Activated naive CD8-positive, alpha-beta T cell treated with anti-CD3 and anti-CD28 coated beads, Interleukin-2, amount 50 U/mL, for 24 hours (primary cell): ENCODE measurements around the gene TUBA3C.
"Not testable (repeated sequence)": the region's sequence is repeated elsewhere in the genome, so short reads cannot be mapped to it uniquely, and the experiment has no call there.

Source experiments
- ATAC-seq: fragments of 150-1000 bp; cut with Tn5 transposase; one replicate; pipeline ENCODE4 v1.10.0; 2021
- DNase-seq: peaks from one replicate; pipeline ENCODE4 v3.0.0; 2021
- H3K27ac Mint-ChIP-seq: one replicate; pipeline ENCODE4 v1.8.0; 2021; ENCODE audit warnings: mild to moderate bottlenecking, mixed read lengths
- H3K27me3 Mint-ChIP-seq: one replicate; pipeline ENCODE4 v1.8.0; 2021; ENCODE audit warnings: mixed read lengths
- H3K36me3 Mint-ChIP-seq: one replicate; pipeline ENCODE4 v1.8.0; 2021; ENCODE audit warnings: low read depth, mixed read lengths
- H3K4me1 Mint-ChIP-seq: one replicate; pipeline ENCODE4 v1.8.0; 2021; ENCODE audit warnings: mixed read lengths
- H3K4me3 Mint-ChIP-seq: one replicate; pipeline ENCODE4 v1.8.0; 2021; ENCODE audit warnings: mild to moderate bottlenecking, moderate library complexity, mixed read lengths
- H3K9me3 Mint-ChIP-seq: one replicate; pipeline ENCODE4 v1.8.0; 2021; ENCODE audit warnings: mixed read lengths

Gene TUBA3C

DNA sequence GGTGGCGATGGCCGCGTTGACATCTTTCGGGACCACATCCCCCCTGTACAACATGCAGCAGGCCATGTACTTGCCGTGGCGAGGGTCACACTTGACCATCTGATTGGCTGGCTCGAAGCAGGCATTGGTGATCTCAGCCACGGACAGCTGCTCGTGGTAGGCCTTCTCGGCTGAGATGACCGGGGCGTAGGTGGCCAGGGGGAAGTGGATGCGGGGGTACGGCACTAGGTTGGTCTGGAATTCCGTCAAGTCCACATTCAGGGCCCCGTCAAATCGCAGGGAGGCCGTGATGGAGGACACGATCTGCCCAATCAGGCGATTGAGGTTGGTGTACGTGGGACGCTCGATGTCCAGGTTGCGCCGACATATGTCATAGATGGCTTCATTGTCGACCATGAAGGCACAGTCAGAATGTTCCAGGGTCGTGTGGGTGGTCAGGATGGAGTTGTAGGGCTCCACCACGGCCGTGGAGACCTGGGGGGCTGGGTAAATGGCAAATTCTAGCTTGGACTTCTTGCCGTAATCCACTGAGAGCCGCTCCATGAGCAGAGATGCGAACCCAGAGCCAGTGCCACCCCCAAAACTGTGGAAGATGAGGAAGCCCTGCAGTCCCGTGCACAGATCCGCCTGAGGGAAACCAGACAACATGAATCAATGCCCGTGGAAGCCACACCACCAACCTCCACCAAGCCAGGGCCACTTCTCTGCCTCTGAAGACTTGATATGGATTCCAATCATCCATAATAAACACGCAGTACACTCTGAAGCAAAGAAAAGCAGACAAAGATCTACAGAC lies 4.4 kb downstream of the TUBA3C start:
- H3K9me3 Mint-ChIP-seq, H3K36me3 Mint-ChIP-seq, H3K27me3 Mint-ChIP-seq, H3K27ac Mint-ChIP-seq, H3K4me1 Mint-ChIP-seq, H3K4me3 Mint-ChIP-seq, DNase-seq, ATAC-seq: not testable (repeated sequence)

DNA sequence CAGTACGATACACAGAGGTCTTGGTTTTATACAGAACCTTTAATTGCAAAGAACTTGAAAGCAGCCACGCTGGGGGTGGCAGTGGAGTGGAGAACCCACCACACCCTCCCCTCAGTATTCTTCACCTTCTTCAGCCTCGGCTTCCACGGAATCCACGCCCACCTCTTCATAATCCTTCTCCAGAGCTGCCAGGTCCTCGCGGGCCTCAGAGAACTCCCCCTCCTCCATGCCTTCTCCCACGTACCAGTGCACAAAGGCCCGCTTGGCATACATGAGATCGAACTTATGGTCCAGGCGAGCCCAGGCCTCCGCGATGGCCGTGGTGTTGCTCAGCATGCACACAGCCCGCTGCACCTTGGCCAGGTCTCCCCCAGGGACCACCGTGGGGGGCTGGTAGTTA lies 7.9 kb downstream of the TUBA3C start:
- no peak overlapping the region for H3K4me3 Mint-ChIP-seq
- peaks cover 4% of the 10 kb centered on the region for H3K9me3 Mint-ChIP-seq
- ATAC-seq: no peak
- no peak for DNase-seq
- no peaks in the 10 kb centered on the region for H3K36me3 Mint-ChIP-seq
- H3K4me1 Mint-ChIP-seq: no peaks in the 10 kb centered on the region
- no peak overlapping the region for H3K27ac Mint-ChIP-seq
- H3K27me3 Mint-ChIP-seq: no peaks in the 10 kb centered on the region

DNA sequence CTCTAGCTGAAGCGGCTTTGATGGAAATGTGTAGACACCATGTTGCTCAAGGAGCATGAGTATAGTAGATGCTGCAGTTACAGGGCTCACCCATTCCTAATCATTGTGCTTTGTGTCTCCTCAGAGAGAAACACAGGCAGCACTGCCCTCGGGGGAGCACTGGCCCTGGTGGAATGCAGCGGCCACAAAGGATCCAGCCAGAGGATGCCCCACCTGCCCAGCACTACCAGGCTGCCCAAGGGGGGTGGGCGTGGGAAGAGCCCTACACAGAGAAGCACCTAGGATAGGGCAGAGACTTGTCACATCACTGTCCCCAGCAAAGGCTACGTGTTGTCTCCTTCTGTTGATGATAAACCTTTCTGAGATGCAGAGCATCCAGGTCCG lies 9.0 kb downstream of the TUBA3C start:
- ATAC-seq (no peak), DNase-seq (no peak)
- H3K27me3 Mint-ChIP-seq: no peaks in the 10 kb centered on the region
- no peaks in the 10 kb centered on the region for H3K36me3 Mint-ChIP-seq
- no peak overlapping the region for H3K4me3 Mint-ChIP-seq
- no peaks in the 10 kb centered on the region for H3K9me3 Mint-ChIP-seq
- no peak overlapping the region for H3K27ac Mint-ChIP-seq
- H3K4me1 Mint-ChIP-seq: no peaks in the 10 kb centered on the region

DNA sequence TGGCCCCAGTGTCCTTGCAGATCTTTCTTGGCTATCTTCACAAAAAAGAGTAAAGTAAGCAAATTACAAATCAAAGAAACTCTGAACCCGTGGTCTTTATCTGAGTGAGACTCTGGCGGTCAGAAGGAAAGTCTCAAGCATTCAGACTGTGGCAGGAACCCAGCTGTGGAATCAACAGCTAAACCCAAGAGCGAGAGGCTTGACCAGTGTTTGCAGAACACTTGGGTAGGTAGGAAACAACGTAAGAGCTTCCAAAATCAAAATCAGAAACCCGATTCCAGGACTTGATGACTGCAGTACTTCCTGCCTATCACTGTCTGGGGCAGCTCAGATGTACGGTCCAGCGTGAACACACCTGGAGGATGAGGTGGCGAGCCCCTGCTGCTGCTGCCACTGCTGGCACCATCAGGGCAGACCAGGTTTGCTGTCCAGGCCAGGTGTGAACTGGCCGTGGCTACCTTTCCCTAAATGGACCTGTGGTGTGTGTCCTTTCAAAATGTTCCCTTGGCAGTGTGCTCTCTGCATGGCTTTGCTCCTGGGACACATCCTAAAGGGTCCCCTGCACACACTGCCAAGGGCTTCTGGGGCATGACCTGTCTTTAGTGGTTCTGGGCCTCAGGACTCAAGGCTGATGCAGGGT lies 9.5 kb downstream of the TUBA3C start:
- Mint-ChIP-seq H3K9me3 (no peaks in the 10 kb centered on the region), H3K4me1 (no peaks in the 10 kb centered on the region), H3K27me3 (no peaks in the 10 kb centered on the region), H3K36me3 (no peaks in the 10 kb centered on the region), H3K27ac (no peak overlapping the region), H3K4me3 (no peak overlapping the region)
- DNase-seq (no peak), ATAC-seq (no peak)

DNA sequence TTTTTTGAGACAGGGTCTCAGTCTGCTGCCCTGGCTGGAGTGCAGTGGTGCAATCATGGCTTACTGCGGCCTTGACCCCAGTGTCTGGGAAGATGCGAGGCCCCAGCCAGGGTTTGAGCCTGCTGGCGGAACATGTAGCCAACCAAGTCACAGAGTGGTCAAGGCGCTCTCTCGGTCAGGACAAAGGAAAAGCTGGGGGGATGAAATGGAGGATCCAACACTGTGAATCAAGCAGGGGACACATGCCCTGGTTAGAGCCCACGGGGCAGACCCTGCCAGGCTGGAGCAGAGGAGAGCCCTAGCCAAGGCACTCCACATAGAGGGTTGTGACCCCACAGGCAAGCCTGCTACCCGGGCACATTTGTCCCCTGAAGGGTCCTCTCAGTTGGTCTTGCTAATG lies 10.1 kb downstream of the TUBA3C start:
- Mint-ChIP-seq H3K36me3 (no peaks in the 10 kb centered on the region), H3K4me3 (no peak overlapping the region), H3K9me3 (no peaks in the 10 kb centered on the region), H3K27ac (no peak overlapping the region), H3K4me1 (no peaks in the 10 kb centered on the region), H3K27me3 (no peaks in the 10 kb centered on the region)
- ATAC-seq: no peak
- DNase-seq: no peak

DNA sequence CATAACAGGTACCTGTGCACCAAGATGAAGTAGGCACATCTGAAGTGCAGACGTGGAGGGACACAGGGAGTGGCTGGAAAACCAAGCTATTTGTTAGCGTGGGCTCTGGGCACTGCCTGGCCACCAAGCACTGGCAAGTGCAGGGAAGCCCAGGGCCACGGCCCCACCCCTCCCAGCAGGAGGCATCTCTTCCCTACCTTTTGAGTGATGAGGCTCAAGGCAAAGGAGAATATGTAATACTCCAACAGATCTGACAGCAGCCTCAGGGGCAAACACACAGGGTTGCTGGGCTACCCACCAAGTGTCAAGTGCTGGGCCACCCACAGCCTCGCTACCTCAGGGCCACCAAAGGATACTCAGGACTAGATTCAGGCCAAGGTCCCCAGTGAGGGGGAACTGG lies 11.6 kb downstream of the TUBA3C start:
- ATAC-seq: no peak
- no peak overlapping the region for H3K4me3 Mint-ChIP-seq
- H3K27me3 Mint-ChIP-seq: no peaks in the 10 kb centered on the region
- no peak overlapping the region for H3K27ac Mint-ChIP-seq
- DNase-seq: no peak
- no peaks in the 10 kb centered on the region for H3K9me3 Mint-ChIP-seq
- H3K4me1 Mint-ChIP-seq: no peaks in the 10 kb centered on the region
- H3K36me3 Mint-ChIP-seq: no peaks in the 10 kb centered on the region

DNA sequence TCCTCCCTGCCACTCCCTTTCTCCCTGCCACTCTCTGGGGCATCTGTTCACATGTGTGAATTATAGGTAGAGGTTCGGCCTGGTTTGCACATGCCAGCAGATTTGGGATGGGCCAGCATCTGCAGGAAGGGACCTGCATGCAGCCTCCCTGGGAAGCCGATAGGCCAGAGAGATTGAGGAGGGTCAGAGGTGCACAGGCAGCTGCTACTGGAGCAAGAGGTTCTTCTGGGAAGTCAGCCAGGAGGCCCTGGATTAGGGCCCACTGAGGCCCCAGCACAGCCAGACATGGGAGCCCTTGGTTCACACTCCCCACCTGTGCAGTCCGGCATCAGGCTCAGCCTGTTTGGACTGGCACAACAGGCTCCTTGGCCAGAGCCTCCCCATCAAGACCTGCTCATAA lies 12.1 kb downstream of the TUBA3C start:
- Mint-ChIP-seq H3K27ac (no peak overlapping the region), H3K9me3 (no peaks in the 10 kb centered on the region), H3K4me1 (no peaks in the 10 kb centered on the region), H3K27me3 (no peaks in the 10 kb centered on the region), H3K4me3 (no peak overlapping the region), H3K36me3 (no peaks in the 10 kb centered on the region)
- ATAC-seq (no peak), DNase-seq (no peak)

DNA sequence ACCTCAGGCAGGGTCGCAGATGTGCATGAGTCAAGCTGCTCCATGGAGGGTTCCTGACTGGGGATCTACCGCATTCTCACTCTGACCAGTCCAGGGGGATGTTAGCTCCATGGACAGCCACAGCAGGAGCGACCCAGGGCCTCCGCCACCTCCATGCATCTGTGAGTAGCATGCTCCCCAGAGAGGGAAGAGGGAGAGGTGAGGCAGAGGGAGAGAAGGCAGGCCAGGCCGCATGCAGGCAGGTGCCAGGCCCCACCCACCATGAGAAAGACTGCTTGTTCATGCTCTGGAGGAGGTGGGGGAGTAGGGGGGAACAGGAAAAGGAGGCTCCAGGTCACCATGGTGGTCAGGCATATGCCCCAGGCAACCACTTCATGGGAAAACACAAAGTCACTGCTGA lies 20.3 kb downstream of the TUBA3C start:
- Mint-ChIP-seq H3K9me3 (peaks cover 8% of the 10 kb centered on the region), H3K27ac (no peak overlapping the region)

DNA sequence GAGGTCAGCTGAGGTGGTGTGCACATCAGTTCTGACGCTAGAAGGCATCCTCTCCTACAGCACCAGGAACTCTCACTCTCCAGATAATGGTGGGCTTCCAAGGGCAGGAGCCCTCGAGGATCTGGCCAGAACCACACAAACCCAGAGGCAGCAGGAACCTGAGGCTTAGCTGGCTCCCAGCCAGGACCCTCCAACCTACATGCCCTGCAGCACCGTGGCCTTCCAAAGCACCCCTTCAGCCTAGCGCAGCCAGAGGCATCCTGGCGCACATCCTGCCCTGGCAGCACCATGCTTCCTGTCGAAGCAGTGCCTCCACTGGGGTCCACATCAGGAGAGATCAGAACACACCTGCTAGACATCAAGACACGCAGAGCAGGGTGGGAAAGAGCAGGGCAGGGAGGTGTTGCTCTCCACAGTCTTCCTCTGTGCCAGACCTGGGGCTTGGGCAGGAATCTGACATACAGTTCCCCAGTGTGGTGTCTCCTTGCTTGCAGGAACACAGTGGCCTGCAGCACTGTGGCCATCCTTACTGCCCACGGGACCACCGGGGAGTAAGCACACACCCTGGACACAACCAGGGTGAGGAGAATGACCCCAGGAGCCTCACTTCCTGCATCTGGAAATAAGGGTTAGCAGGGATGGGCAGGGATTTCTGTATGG lies 21.7 kb downstream of the TUBA3C start:
- H3K27me3 Mint-ChIP-seq: no peaks in the 10 kb centered on the region
- no peaks in the 10 kb centered on the region for H3K36me3 Mint-ChIP-seq

More for the DNA sequence above, 20.3 kb downstream of the TUBA3C start:
- Mint-ChIP-seq H3K36me3 (no peaks in the 10 kb centered on the region), H3K27me3 (no peaks in the 10 kb centered on the region), H3K4me3 (no peak overlapping the region), H3K4me1 (no peaks in the 10 kb centered on the region)
- DNase-seq: no peak
- ATAC-seq: no peak

DNA sequence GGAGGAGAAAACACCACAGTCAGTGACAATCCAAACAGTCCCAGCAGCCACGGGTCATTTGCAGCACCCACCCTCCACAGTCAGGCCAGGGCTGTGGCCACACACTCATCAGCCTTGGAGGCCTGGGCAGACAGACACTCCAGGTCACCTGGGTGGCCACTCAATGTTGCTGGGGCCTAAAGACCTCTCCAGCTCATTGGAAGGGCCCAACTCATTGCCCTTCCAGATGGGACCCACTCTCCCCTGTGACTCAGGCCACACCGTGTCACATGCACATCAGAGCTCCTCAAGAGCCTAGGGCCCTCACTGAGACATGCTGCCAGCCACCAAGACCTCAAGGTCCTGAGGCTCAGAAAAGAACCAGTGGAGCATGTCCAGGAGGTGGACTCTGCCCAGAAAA lies 22.4 kb downstream of the TUBA3C start:
- Mint-ChIP-seq H3K4me1 (no peaks in the 10 kb centered on the region), H3K27me3 (no peaks in the 10 kb centered on the region), H3K4me3 (no peak overlapping the region), H3K36me3 (no peaks in the 10 kb centered on the region), H3K27ac (no peak overlapping the region), H3K9me3 (peaks cover 7% of the 10 kb centered on the region)
- no peak for DNase-seq
- no peak for ATAC-seq

More for the DNA sequence above, 21.7 kb downstream of the TUBA3C start:
- H3K27ac Mint-ChIP-seq: no peak overlapping the region
- no peak for ATAC-seq
- no peak for DNase-seq
- no peaks in the 10 kb centered on the region for H3K4me1 Mint-ChIP-seq
- H3K9me3 Mint-ChIP-seq: peaks cover 8% of the 10 kb centered on the region
- H3K4me3 Mint-ChIP-seq: no peak overlapping the region

DNA sequence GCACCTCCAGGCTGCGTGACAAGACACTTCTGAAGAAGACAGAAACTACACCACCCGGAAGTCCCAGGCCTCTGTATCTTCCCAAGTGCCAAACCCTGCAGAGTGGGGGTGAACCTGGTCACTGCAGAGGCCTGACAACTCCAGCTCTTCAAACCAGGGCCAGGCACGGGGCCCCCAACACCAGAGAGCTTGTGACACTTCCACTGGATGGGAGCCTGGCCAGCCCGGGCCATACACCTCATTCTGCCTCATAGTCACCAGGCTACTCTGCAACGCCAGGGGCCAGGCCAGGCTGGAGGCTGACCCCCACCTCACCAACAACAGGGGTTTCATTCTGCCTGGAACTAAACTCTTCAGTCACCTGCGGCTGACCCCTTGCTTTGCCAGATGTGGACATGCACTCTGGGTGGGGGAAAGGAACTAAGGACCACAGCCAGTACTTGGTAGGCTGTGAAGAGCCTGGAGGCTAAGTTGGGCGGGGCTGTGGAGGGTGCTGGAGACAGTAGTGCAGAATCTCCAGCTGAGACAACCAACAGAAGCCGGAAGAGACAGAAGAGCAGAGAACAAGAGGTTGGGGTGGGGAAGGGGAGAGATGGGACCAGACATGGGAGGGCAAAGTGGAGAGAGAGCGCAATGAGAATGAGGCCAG lies 23.0 kb downstream of the TUBA3C start:
- Mint-ChIP-seq H3K27ac (no peak overlapping the region), H3K36me3 (no peaks in the 10 kb centered on the region), H3K4me3 (no peak overlapping the region), H3K4me1 (no peaks in the 10 kb centered on the region), H3K9me3 (peaks cover 4% of the 10 kb centered on the region), H3K27me3 (no peaks in the 10 kb centered on the region)
- ATAC-seq: no peak
- DNase-seq: no peak

DNA sequence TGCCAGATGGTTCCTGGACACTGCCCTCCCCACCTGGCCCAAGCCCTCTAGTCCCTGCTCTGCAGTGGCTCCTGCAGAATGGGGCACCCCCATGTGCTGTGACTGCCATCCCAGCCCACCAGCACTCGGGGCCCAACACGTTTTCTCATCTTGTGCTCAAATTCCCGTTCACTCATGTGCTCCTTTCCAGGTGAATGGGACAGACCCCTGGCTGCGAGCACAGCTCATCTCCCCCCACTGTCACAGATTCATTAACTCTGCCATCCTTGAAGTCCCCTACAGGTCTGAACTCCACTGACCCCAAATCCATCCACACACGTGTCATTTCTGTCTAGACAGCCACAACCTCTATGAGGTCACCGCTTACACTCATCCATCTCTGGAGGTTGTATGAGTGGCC lies 23.6 kb downstream of the TUBA3C start:
- Mint-ChIP-seq H3K4me1 (no peaks in the 10 kb centered on the region), H3K27me3 (no peaks in the 10 kb centered on the region), H3K4me3 (no peak overlapping the region), H3K9me3 (no peaks in the 10 kb centered on the region), H3K27ac (no peak overlapping the region), H3K36me3 (no peaks in the 10 kb centered on the region)
- no peak for ATAC-seq
- no peak for DNase-seq

DNA sequence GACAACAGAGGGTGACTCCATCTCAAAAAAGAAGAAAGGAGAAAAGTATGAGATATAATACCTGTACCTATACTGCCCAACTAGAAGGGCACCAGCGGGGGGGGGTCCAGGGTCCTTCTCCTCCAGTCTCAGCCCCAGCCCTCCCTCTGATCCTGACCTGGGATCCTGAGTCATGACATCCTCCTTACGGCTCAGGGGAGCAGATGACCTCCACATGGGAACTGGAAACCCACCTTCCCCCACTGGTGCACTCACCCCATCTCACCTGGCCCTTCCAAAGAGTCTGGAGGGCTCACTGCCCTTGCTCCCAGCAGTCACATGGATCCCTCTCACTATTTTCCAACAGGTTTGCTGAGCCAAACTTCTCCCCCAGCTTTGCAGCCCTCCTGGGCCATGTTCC lies 24.2 kb downstream of the TUBA3C start:
- no peak overlapping the region for H3K27ac Mint-ChIP-seq
- H3K9me3 Mint-ChIP-seq: no peaks in the 10 kb centered on the region
- ATAC-seq (no peak), DNase-seq (no peak)
- H3K4me3 Mint-ChIP-seq: no peak overlapping the region
- H3K4me1 Mint-ChIP-seq: no peaks in the 10 kb centered on the region
- H3K36me3 Mint-ChIP-seq: no peaks in the 10 kb centered on the region
- H3K27me3 Mint-ChIP-seq: no peaks in the 10 kb centered on the region

DNA sequence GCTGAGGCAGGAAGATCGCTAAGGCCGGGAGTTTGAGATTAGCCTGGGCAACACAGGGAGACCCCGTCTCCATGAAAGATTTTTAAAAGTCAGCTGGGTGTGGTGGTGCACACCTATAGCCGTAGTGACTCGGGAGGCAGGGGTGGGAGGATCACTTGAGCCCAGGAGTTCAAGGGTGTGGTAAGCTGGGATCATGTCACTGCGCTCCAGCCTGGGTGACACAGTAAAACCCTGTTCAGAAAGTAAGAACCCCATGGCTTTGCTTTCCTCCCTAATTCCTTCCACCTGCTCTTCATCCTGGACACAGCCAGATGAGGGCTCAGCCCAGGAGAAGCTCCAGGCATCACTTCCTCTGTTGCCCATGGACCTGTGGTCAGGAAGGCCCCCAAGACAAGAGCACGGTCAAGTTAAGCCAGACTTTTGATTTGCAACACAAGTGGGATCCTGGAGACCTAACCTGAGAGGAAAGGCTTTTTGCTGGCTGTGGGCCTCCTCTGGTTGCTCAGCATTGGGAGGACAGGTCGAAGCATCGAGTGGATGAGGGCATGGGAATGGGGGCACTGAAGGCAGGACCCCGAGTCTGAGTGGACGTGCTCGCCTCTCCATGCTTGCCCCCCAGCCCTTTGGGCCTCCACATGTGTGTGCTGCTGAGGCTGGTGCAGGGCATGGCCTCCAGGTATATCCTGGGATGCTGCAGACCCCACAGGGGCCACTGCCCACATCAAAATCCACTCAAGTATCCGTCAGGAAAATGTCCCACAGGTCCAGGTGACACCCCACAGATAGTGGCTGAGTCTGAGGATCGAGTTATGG lies 25.4 kb downstream of the TUBA3C start:
- Mint-ChIP-seq H3K27ac (no peak overlapping the region), H3K36me3 (no peaks in the 10 kb centered on the region), H3K27me3 (no peaks in the 10 kb centered on the region), H3K9me3 (no peaks in the 10 kb centered on the region), H3K4me3 (no peak overlapping the region), H3K4me1 (no peaks in the 10 kb centered on the region)
- DNase-seq: no peak
- no peak for ATAC-seq
